Coronary artery (tissue), 2 donors: ENCODE results near the gene AGBL1.
"Not testable (repeated sequence)": the region's sequence is repeated elsewhere in the genome, so short reads cannot be mapped to it uniquely, and the experiment has no call there.

Experiments used
- DNase-seq: peaks from one replicate; pipeline ENCODE4 v3.0.0-alpha.2; 2017; ENCODE audit warnings: low spot score
- H3K27ac ChIP-seq, 2 donors: fragments of 200-600 bp; sonication (generic); one replicate each; pipeline ENCODE4 v1.5.1; 2016 to 2019
- H3K4me3 ChIP-seq: fragments of 200-600 bp; sonication (generic); 2 replicates; pipeline ENCODE4 v1.5.1; 2016; ENCODE audit warnings: mild to moderate bottlenecking, moderate library complexity
- TF ChIP-seq, protein P1 (sequence below): fragments of 200-600 bp; sonication (generic); IDR thresholded peaks from one replicate; pipeline ENCODE4 v1.5.1; 2019; ENCODE audit warnings: antibody characterized with exemption

AGBL1 gene

DNA sequence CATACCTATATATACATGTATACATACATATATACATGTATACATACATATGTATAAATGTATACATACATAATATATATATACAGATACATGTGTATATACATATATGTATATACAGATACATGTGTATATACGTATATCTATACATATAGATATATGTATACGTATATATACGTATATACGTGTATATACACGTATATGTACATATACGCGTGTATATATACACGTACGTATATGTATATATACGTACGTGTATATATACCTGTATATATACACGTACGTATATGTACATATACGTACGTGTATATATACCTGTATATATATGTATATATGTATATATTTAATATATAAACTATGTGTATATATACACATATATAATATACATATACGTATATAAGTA, 955.2 kb downstream of the AGBL1 start:
- Histone ChIP-seq H3K4me3 (no peak overlapping the region), H3K27ac (no peak overlapping the region)
- TF ChIP-seq, protein P1, sequence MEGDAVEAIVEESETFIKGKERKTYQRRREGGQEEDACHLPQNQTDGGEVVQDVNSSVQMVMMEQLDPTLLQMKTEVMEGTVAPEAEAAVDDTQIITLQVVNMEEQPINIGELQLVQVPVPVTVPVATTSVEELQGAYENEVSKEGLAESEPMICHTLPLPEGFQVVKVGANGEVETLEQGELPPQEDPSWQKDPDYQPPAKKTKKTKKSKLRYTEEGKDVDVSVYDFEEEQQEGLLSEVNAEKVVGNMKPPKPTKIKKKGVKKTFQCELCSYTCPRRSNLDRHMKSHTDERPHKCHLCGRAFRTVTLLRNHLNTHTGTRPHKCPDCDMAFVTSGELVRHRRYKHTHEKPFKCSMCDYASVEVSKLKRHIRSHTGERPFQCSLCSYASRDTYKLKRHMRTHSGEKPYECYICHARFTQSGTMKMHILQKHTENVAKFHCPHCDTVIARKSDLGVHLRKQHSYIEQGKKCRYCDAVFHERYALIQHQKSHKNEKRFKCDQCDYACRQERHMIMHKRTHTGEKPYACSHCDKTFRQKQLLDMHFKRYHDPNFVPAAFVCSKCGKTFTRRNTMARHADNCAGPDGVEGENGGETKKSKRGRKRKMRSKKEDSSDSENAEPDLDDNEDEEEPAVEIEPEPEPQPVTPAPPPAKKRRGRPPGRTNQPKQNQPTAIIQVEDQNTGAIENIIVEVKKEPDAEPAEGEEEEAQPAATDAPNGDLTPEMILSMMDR: no peak
- DNase-seq: no peak

DNA sequence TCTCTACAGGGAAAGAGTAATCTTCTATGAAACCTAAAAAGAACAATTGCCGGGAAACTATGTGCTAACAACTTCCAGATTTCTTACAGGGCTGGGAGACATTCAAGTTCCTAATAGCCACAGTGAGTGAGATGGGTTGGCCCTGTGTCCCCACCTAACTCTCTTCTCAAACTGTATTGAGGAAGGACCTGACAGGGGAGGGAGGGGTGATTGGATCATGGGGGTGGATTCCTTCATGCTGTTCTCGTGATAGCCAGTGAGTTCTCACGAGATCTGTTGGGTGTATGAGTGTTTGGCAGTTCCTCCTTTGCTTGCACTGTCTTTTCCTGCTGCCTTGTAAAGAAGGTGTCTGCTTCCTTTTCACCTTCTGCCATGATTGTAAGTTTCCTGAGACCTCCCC, 958.7 kb downstream of the AGBL1 start:
- TF ChIP-seq, protein P1: no peak
- no peak overlapping the region for H3K4me3 ChIP-seq
- DNase-seq: no peak

DNA sequence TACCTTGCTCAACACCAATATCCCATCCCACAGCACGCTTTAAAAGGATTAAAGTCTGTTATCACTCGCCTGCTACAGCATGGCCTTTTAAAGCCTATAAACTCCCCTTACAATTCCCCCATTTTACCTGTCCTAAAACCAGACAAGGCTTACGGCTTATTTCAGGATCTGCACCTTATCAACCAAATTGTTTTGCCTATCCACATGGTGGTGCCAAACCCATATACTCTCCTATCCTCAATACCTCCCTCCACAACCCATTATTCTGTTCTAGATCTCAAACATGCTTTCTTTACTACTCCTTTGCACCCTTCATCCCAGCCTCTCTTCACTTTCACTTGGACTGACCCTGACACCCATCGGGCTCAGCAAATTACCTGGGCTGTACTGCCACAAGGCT, 962.9 kb downstream of the AGBL1 start:
- not testable (repeated sequence) for H3K27ac ChIP-seq, DNase-seq, H3K4me3 ChIP-seq

More for the DNA sequence above, 958.7 kb downstream of the AGBL1 start:
- H3K27ac ChIP-seq: no peak overlapping the region

DNA sequence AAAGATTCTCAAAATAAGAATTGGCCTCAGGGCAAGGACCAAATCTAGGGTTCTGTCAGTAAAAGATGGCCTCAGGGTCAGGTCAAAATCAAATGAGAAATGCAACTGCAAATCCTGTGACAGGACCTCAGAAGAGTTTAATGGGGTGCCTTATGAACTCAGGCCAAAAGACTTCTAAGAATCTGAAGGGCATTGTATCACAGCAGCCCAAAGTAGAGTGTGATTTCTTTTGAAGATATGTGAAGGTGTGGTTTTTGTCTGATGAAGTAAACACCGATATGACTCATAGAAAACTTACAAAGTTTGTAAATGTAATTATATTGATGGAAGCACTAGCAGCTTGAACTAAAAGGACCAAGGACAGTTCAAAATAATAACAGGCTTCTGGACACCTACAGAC, 966.1 kb downstream of the AGBL1 start:
- DNase-seq: no peak
- no peak overlapping the region for H3K4me3 ChIP-seq
- TF ChIP-seq, protein P1: no peak

DNA sequence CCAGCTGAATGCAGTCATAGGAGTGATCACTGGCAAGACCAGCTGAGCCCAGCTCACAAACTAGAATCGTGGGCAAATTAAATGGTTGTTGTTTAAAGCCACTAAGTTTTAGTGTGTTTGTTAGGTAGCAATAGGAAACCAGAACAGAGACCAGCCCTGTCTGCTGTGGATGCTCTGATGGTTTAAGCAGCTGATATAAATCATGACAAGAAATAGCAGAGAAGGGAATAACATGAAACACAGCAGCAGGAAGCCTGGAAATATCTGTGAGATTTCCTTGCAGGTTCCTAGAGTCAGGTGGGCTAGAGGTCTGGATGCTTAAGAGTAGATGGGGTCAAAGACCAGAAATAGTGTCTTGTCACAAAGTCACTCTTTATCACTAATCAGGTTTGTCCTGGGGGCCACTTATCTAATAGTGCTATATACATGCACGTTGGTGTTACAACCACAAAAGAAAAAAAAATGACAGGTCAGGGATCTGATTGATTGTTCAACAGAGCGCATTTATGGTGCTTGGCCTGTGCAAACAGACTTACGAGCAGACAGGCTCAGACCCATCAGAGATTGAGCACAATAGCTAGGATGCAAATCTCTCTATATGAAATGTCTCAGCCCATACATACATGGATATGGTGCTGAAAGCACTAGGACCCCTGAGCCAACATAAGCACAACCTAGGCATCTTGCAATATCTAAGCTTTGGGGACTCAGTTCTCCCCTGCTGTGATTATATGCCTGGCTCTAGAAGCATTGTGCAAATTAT, 967.7 kb downstream of the AGBL1 start:
- Histone ChIP-seq H3K4me3 (no peak overlapping the region), H3K27ac (no peak overlapping the region)
- DNase-seq: no peak
- TF ChIP-seq, protein P1: no peak

More for the DNA sequence above, 966.1 kb downstream of the AGBL1 start:
- H3K27ac ChIP-seq: no peak overlapping the region
